CD4-positive, CD25-positive, alpha-beta regulatory T cell (primary cell): ENCODE data around the gene POC1A. TPM values are rescaled to one million over a fixed set of nuclear protein-coding genes. Genes with fewer than 3 reads are reported as not detected.

Experiments used
- ATAC-seq, 2 donors: fragments of 150-1000 bp; cut with Tn5 transposase; one replicate each; pipeline ENCODE4 v1.10.0; 2021; ENCODE audit warnings: low read depth in 2 of 2, moderate number of reproducible peaks in 2 of 2, moderate library complexity in 1 of 2
- DNase-seq, 3 donors: peaks; one replicate each; pipeline versions ENCODE4 v3.0.0 to v3.0.0-alpha.2; 2012 to 2022; ENCODE audit warnings: mixed read lengths in 1 of 3
- H3K27ac ChIP-seq: one replicate; pipeline ENCODE4 v1.7.0; 2013; ENCODE audit warnings: mild to moderate bottlenecking, low read length; ENCODE audit not compliant: insufficient read depth, poor library complexity, severe bottlenecking
- H3K27me3 ChIP-seq: one replicate; pipeline ENCODE4 v1.7.0; 2013; ENCODE audit warnings: low read length; ENCODE audit not compliant: control insufficient read depth, insufficient read depth
- H3K36me3 ChIP-seq: one replicate; pipeline ENCODE4 v1.7.0; 2013; ENCODE audit warnings: mild to moderate bottlenecking, low read length, moderate library complexity; ENCODE audit not compliant: control insufficient read depth, insufficient read depth
- H3K4me1 ChIP-seq: 2 replicates; pipeline ENCODE4 v1.7.0; 2013; ENCODE audit warnings: mild to moderate bottlenecking, low read length; ENCODE audit not compliant: insufficient read depth, control insufficient read depth, poor library complexity, severe bottlenecking
- H3K4me3 ChIP-seq: one replicate; pipeline ENCODE4 v1.7.0; 2013; ENCODE audit warnings: low read depth, mild to moderate bottlenecking, low read length, moderate library complexity
- H3K9me3 ChIP-seq, 2 experiments: 1 replicate in 1 of 2; 2 replicates in 1 of 2; pipeline ENCODE4 v1.7.0; 2013; ENCODE audit warnings: low read length in 2 of 2, mild to moderate bottlenecking in 1 of 2, moderate library complexity in 1 of 2; ENCODE audit not compliant: control insufficient read depth in 2 of 2
- H3K27ac Mint-ChIP-seq, 3 donors: one replicate each; pipeline ENCODE4 v1.8.0; 2020 to 2022; ENCODE audit warnings: mild to moderate bottlenecking in 3 of 3, mixed read lengths in 3 of 3, moderate library complexity in 2 of 3
- H3K27me3 Mint-ChIP-seq: one replicate; pipeline ENCODE4 v1.8.0; 2022; ENCODE audit warnings: mild to moderate bottlenecking, mixed read lengths
- H3K36me3 Mint-ChIP-seq: one replicate; pipeline ENCODE4 v1.8.0; 2020; ENCODE audit warnings: mixed read lengths
- H3K4me1 Mint-ChIP-seq, 4 donors: one replicate each; pipeline ENCODE4 v1.8.0; 2020 to 2022; ENCODE audit warnings: mixed read lengths in 4 of 4, mild to moderate bottlenecking in 1 of 4
- H3K4me3 Mint-ChIP-seq, 4 donors: one replicate each; pipeline ENCODE4 v1.8.0; 2020 to 2022; ENCODE audit warnings: mild to moderate bottlenecking in 4 of 4, mixed read lengths in 4 of 4, moderate library complexity in 3 of 4
- H3K9me3 Mint-ChIP-seq, 7 donors: one replicate each; pipeline ENCODE4 v1.8.0; 2020 to 2022; ENCODE audit warnings: mixed read lengths in 7 of 7, mild to moderate bottlenecking in 3 of 7, moderate library complexity in 2 of 7
- polyA plus RNA-seq, 4 donors: library from polyadenylated mRNA; unstranded; fragments of 300-500 nt; fragmentation: Illumina TruSeq; gene quantifications; one replicate each; pipeline ENCODE4 v1.2.3, GENCODE V29; 2021
- total RNA-seq: library from RNA; stranded (reverse); gene quantifications from one replicate; pipeline ENCODE4 v1.2.3, GENCODE V29; 2022

The POC1A gene
- total and polyA plus RNA-seq, 5 donors from 2014 or later, result 1.3 to 3.2 (median 1.7) TPM

GRCh38 chr3:52067526-52067925, 86.7 kb downstream of the POC1A start:
- DNase-seq (no peak), ATAC-seq (no peak)
- Mint-ChIP-seq H3K9me3 (no peaks in the 10 kb centered on the region), H3K27ac (peak overlapping the region in 1 of 3 donors; percentile 80), H3K4me1 (no peaks in the 10 kb centered on the region), H3K4me3 (no peak overlapping the region), H3K27me3 (no peaks in the 10 kb centered on the region), H3K36me3 (no peaks in the 10 kb centered on the region)
- no peaks in the 10 kb centered on the region for H3K27me3 ChIP-seq
- no peaks in the 10 kb centered on the region for H3K4me1 ChIP-seq
- no peak overlapping the region for H3K27ac ChIP-seq
- H3K4me3 ChIP-seq, result no peak overlapping the region
- H3K36me3 ChIP-seq, result no peaks in the 10 kb centered on the region
- H3K9me3 ChIP-seq, result no peaks in the 10 kb centered on the region

DNA sequence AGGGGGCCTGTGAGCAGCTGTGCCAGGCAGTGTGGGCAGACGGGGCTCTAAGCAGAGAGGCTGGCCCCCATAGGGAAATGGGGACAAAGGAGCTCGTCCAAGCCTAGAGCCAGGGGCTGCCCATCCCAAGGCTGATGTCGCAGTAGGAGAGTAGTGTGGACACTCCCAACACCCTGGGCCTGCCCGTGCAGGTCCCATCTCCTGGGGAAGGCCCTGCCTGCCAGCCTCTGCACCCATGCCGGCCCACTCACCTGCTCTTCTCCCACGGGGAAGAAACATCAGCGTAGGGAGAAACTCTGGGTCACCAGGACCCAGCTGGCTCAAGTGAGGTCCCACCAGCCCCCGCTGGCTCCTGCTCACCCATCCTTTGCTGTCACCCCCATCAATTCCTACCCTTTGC, 87.2 kb downstream of the POC1A start:
- no peak overlapping the region for H3K4me3 Mint-ChIP-seq
- Histone ChIP-seq H3K27ac (no peak overlapping the region), H3K9me3 (no peaks in the 10 kb centered on the region), H3K4me3 (no peak overlapping the region), H3K27me3 (no peaks in the 10 kb centered on the region), H3K36me3 (no peaks in the 10 kb centered on the region), H3K4me1 (no peaks in the 10 kb centered on the region)
- peak overlapping the region in 1 of 3 donors; percentile 80 for H3K27ac Mint-ChIP-seq
- H3K4me1 Mint-ChIP-seq, result no peaks in the 10 kb centered on the region
- DNase-seq, result no peak
- H3K36me3 Mint-ChIP-seq, result no peaks in the 10 kb centered on the region
- H3K27me3 Mint-ChIP-seq, result no peaks in the 10 kb centered on the region
- ATAC-seq, result no peak
- H3K9me3 Mint-ChIP-seq, result no peaks in the 10 kb centered on the region

DNA sequence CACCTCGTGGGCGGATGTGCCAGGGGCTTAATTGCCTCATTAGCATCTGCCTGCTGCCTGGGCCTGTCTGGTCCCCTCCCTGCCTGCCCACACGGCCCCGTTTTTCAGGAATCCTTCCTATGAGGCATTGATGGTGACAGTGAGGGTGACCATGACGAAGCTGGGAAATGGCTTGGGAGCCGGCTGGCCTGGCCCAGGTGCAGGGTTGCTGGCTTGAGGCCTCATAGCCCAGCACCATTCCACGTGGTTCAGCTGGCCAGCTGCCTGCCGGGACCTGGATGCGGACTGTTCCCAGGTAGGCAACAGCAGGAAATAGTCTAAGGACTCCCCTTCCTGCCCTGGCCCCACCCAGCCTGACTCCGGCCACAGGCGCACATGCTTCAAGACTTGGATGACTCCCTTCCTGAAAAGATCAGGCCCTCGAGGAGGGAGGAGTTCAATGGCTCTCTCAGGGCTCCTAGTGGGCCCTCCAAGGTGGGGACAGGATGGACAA, 88.9 kb downstream of the POC1A start:
- Mint-ChIP-seq H3K4me1 (no peaks in the 10 kb centered on the region), H3K36me3 (no peaks in the 10 kb centered on the region), H3K27ac (no peak overlapping the region), H3K9me3 (no peaks in the 10 kb centered on the region), H3K4me3 (no peak overlapping the region), H3K27me3 (no peaks in the 10 kb centered on the region)
- Histone ChIP-seq H3K9me3 (no peaks in the 10 kb centered on the region), H3K4me3 (no peak overlapping the region), H3K36me3 (no peaks in the 10 kb centered on the region), H3K27ac (no peak overlapping the region), H3K27me3 (no peaks in the 10 kb centered on the region), H3K4me1 (no peaks in the 10 kb centered on the region)
- ATAC-seq (no peak), DNase-seq (no peak)

GRCh38 chr3:52064561-52064960, 89.7 kb downstream of the POC1A start:
- Histone ChIP-seq H3K27me3 (no peaks in the 10 kb centered on the region), H3K4me1 (no peaks in the 10 kb centered on the region), H3K27ac (no peak overlapping the region), H3K9me3 (no peaks in the 10 kb centered on the region), H3K36me3 (no peaks in the 10 kb centered on the region), H3K4me3 (no peak overlapping the region)
- Mint-ChIP-seq H3K4me3 (no peak overlapping the region), H3K4me1 (no peaks in the 10 kb centered on the region), H3K36me3 (no peaks in the 10 kb centered on the region), H3K27ac (no peak overlapping the region), H3K9me3 (no peaks in the 10 kb centered on the region), H3K27me3 (no peaks in the 10 kb centered on the region)
- DNase-seq (no peak), ATAC-seq (no peak)

GRCh38 chr3:52063026-52063723, 91.0 kb downstream of the POC1A start:
- Mint-ChIP-seq H3K27ac (peak overlapping the region in 1 of 3 donors; percentile 81), H3K4me3 (no peak overlapping the region), H3K36me3 (no peaks in the 10 kb centered on the region), H3K9me3 (no peaks in the 10 kb centered on the region), H3K27me3 (no peaks in the 10 kb centered on the region), H3K4me1 (no peaks in the 10 kb centered on the region)
- H3K4me3 ChIP-seq, result no peak overlapping the region
- no peaks in the 10 kb centered on the region for H3K27me3 ChIP-seq
- ATAC-seq (no peak), DNase-seq (no peak)
- no peak overlapping the region for H3K27ac ChIP-seq
- H3K9me3 ChIP-seq, result no peaks in the 10 kb centered on the region
- H3K4me1 ChIP-seq, result no peaks in the 10 kb centered on the region
- H3K36me3 ChIP-seq, result no peaks in the 10 kb centered on the region

GRCh38 chr3:52062505-52062904, 91.7 kb downstream of the POC1A start:
- Histone ChIP-seq H3K9me3 (no peaks in the 10 kb centered on the region), H3K27me3 (no peaks in the 10 kb centered on the region), H3K4me3 (no peak overlapping the region), H3K36me3 (no peaks in the 10 kb centered on the region), H3K4me1 (peaks cover 6% of the 10 kb centered on the region), H3K27ac (no peak overlapping the region)
- Mint-ChIP-seq H3K9me3 (no peaks in the 10 kb centered on the region), H3K27ac (no peak overlapping the region), H3K27me3 (peaks cover 2% of the 10 kb centered on the region), H3K4me1 (peaks cover 0 to 4% (median 1%) of the 10 kb centered on the region in 4 donors), H3K36me3 (no peaks in the 10 kb centered on the region), H3K4me3 (peak overlapping the region in 1 of 4 donors; percentile 21)
- no peak for DNase-seq
- peak in 1 of 2 donors; percentile 18 for ATAC-seq

DNA sequence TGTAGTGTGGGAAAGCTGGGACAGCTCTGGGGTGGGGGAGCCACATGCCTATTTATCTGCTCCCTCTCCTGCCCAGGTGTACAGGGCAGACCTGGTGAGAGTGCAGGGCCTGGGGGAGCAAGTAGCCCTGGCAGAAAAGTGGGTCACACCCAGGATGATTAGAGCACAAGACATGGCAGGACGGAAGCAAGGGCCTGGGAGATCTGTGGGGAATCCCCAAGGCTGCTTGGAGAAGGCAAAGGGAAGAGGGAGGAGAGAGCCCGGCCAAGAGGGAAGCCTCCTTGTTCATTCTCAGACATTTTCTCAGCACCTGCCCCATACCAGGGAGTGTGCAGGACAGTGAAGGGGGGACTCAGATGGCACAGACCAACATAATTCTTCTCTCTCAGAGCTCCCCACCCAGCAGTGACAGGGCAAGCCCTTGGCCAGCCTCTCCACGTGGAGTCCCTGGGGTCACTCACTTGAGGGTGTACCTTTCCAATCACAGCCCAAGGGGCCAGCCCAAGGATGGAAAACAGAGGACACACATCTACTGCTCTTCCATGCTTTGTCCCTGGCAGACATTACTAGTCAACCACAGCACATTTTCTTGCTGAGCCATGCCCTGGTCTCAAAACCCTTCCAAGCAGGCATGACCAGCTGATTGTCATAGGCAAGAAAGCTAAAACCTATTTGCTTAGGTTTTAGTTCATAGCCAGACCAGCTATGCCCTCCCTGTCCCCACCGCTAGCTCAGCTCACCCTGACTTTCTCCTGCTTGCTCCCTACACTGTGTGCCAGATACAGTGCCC, 92.9 kb downstream of the POC1A start:
- Mint-ChIP-seq H3K27me3 (peaks cover 5% of the 10 kb centered on the region), H3K4me3 (no peak overlapping the region), H3K27ac (peak overlapping the region in 1 of 3 donors; percentile 32), H3K36me3 (no peaks in the 10 kb centered on the region), H3K4me1 (peaks cover 0 to 10% (median 4%) of the 10 kb centered on the region in 4 donors), H3K9me3 (no peaks in the 10 kb centered on the region)
- no peak for DNase-seq
- no peak for ATAC-seq
- no peaks in the 10 kb centered on the region for H3K27me3 ChIP-seq
- H3K4me1 ChIP-seq, result peaks cover 11% of the 10 kb centered on the region
- H3K36me3 ChIP-seq, result no peaks in the 10 kb centered on the region
- no peak overlapping the region for H3K27ac ChIP-seq
- H3K4me3 ChIP-seq, result no peak overlapping the region
- no peaks in the 10 kb centered on the region for H3K9me3 ChIP-seq
